Neural cell (in vitro differentiated cells): ENCODE measurements around the gene FBXL5. TPM values are rescaled to one million over a fixed set of nuclear protein-coding genes. Genes with fewer than 3 reads are reported as not detected.

Source experiments
- H2AFZ ChIP-seq: fragments of 200-600, 300-800 bp; sonication (generic), shearing (Covaris generic); 2 replicates; pipeline ENCODE4 v1.6.0; 2014; ENCODE audit warnings: low read depth, mild to moderate bottlenecking, antibody characterized with exemption, low read length, moderate library complexity
- H3F3A ChIP-seq: fragments of 200-600 bp; shearing (Covaris generic); 2 replicates; pipeline ENCODE4 v1.6.1; 2016; ENCODE audit warnings: mild to moderate bottlenecking, moderate library complexity, mixed read lengths, antibody characterized with exemption, low read length; ENCODE audit not compliant: insufficient read depth, poor library complexity, severe bottlenecking
- H3K27ac ChIP-seq: fragments of 200-600, 300-800 bp; sonication (generic), shearing (Covaris generic); 2 replicates; pipeline ENCODE4 v1.5.1; 2014; ENCODE audit warnings: mild to moderate bottlenecking, low read length, moderate library complexity
- H3K27me3 ChIP-seq: fragments of 300-800, 200-600 bp; sonication (generic), shearing (Covaris generic); 2 replicates; pipeline ENCODE4 v1.6.0; 2014; ENCODE audit warnings: mild to moderate bottlenecking, low read depth, low read length, moderate library complexity; ENCODE audit not compliant: insufficient read depth
- H3K36me3 ChIP-seq: fragments of 300-800, 200-600 bp; sonication (generic), shearing (Covaris generic); 2 replicates; pipeline ENCODE4 v1.5.1; 2014; ENCODE audit warnings: mild to moderate bottlenecking, antibody characterized with exemption, low read length, moderate library complexity; ENCODE audit not compliant: insufficient read depth
- H3K4me2 ChIP-seq: fragments of 300-800, 200-600 bp; sonication (generic), shearing (Covaris generic); 2 replicates; pipeline ENCODE4 v1.6.0; 2014; ENCODE audit warnings: mild to moderate bottlenecking, low read length
- H3K4me3 ChIP-seq: fragments of 300-800, 200-600 bp; sonication (generic), shearing (Covaris generic); 2 replicates; pipeline ENCODE4 v1.5.1; 2014; ENCODE audit warnings: mild to moderate bottlenecking, low read length, moderate library complexity
- H3K79me2 ChIP-seq: fragments of 200-600 bp; shearing (Covaris generic); replicated peaks from 2 replicates; pipeline ENCODE4 v1.6.0; 2014; ENCODE audit warnings: mild to moderate bottlenecking, low read length, moderate library complexity; ENCODE audit not compliant: insufficient read depth
- H3K9ac ChIP-seq: fragments of 300-800, 200-600 bp; sonication (generic), shearing (Covaris generic); 2 replicates; pipeline ENCODE4 v1.6.1; 2016; ENCODE audit warnings: mild to moderate bottlenecking, low read length, mixed read lengths
- H3K9me2 ChIP-seq: fragments of 200-600 bp; shearing (Covaris generic); 2 replicates; pipeline ENCODE4 v1.6.1; 2016; ENCODE audit warnings: mild to moderate bottlenecking, low read length, mixed read lengths; ENCODE audit not compliant: insufficient read depth
- H3K9me3 ChIP-seq: fragments of 200-600, 300-800 bp; sonication (generic), shearing (Covaris generic); 2 replicates; pipeline ENCODE4 v1.6.1; 2016; ENCODE audit warnings: mild to moderate bottlenecking, mixed run types, low read length, moderate library complexity, mixed read lengths
- H4K20me1 ChIP-seq: fragments of 200-600 bp; shearing (Covaris generic); 2 replicates; pipeline ENCODE4 v1.6.1; 2016; ENCODE audit warnings: mild to moderate bottlenecking, mixed run types; ENCODE audit not compliant: insufficient read depth
- CTCF ChIP-seq: fragments of 450-650 bp; IDR thresholded peaks from 2 replicates; pipeline ENCODE4 v1.5.1; 2014; ENCODE audit warnings: antibody characterized with exemption, mild to moderate bottlenecking, moderate library complexity; ENCODE audit not compliant: poor library complexity, severe bottlenecking
- EP300 ChIP-seq: fragments of 450-650 bp; conservative IDR thresholded peaks from 2 replicates; pipeline ENCODE4 v1.6.1; 2014; ENCODE audit warnings: antibody characterized with exemption, mild to moderate bottlenecking, moderate library complexity; ENCODE audit not compliant: poor library complexity, severe bottlenecking
- EZH2 ChIP-seq: fragments of 200-600, 300-800 bp; shearing (Covaris generic), sonication (generic); IDR thresholded peaks from 2 replicates; pipeline ENCODE4 v1.6.1; 2014; ENCODE audit warnings: antibody characterized with exemption, low read length, borderline replicate concordance, mild to moderate bottlenecking; ENCODE audit not compliant: insufficient read depth, poor library complexity, severe bottlenecking
- MXI1 ChIP-seq: fragments of 450-650 bp; conservative IDR thresholded peaks from 2 replicates; pipeline ENCODE4 v1.6.1; 2014; ENCODE audit warnings: antibody characterized with exemption, mild to moderate bottlenecking; ENCODE audit not compliant: poor library complexity, severe bottlenecking
- POLR2AphosphoS5 ChIP-seq: IDR thresholded peaks from 2 replicates; pipeline ENCODE4 v1.6.1; 2012
- RAD21 ChIP-seq: fragments of 450-650 bp; conservative IDR thresholded peaks from 2 replicates; pipeline ENCODE4 v1.6.1; 2014; ENCODE audit warnings: antibody characterized with exemption, mild to moderate bottlenecking, moderate library complexity
- REST ChIP-seq: IDR thresholded peaks from 2 replicates; pipeline ENCODE4 v1.6.1; 2012; ENCODE audit warnings: borderline replicate concordance
- SMC3 ChIP-seq: fragments of 450-650 bp; conservative IDR thresholded peaks from 2 replicates; pipeline ENCODE4 v1.6.1; 2014; ENCODE audit warnings: antibody characterized with exemption, mild to moderate bottlenecking, moderate library complexity; ENCODE audit not compliant: poor library complexity
- TAF1 ChIP-seq: IDR thresholded peaks from 2 replicates; pipeline ENCODE4 v1.6.1; 2012; ENCODE audit warnings: low read depth
- polyA plus RNA-seq: library from polyadenylated mRNA; depleted of rRNA; stranded (reverse); fragments of >200 nt; gene quantifications from 2 replicates; pipeline ENCODE4 v1.2.3, GENCODE V29; 2014

FBXL5 gene
- polyA plus RNA-seq, 1 donor from 2014 or later: 70.6 TPM

DNA sequence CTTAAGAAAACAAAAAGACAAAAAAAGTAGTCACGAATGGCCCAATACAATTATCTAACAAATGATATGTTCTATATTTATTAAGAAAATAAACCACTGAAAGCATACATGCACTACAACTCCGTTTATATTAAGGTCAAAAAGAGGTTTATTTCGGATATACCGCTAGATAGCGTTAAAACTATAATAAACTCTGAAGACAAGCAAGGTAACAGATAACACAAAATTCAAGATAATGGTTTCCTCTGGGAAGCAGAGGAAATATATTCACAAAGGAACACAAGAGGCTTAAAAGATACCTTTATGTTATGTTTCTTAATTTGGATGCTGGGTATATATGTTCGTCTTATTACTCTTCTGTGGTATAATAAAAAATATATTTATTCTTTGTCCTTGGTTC lies 21.7 kb upstream of the FBXL5 start:
- H2AFZ ChIP-seq: no peak overlapping the region
- TF ChIP-seq SMC3 (no peak), POLR2AphosphoS5 (no peak), EZH2 (no peak), RAD21 (no peak), TAF1 (no peak), MXI1 (no peak), REST (no peak), CTCF (no peak), EP300 (no peak)
- H3K36me3 ChIP-seq: no peaks in the 10 kb centered on the region
- peaks cover 50% of the 10 kb centered on the region for H3K79me2 ChIP-seq
- H3F3A ChIP-seq: no peaks in the 10 kb centered on the region
- no peaks in the 10 kb centered on the region for H3K9me2 ChIP-seq
- no peak overlapping the region for H3K4me2 ChIP-seq
- H3K9me3 ChIP-seq: no peaks in the 10 kb centered on the region
- no peak overlapping the region for H3K27ac ChIP-seq
- H3K4me3 ChIP-seq: no peak overlapping the region
- no peaks in the 10 kb centered on the region for H4K20me1 ChIP-seq
- no peak overlapping the region for H3K9ac ChIP-seq
- H3K27me3 ChIP-seq: no peaks in the 10 kb centered on the region

GRCh38 chr4:15676039-15676438 lies 20.9 kb upstream of the FBXL5 start:
- H3K79me2 ChIP-seq: peaks cover 50% of the 10 kb centered on the region

More at GRCh38 chr4:15676039-15676438, 20.9 kb upstream of the FBXL5 start:
- H3K27me3 ChIP-seq: no peaks in the 10 kb centered on the region
- H3F3A ChIP-seq: no peaks in the 10 kb centered on the region
- no peak overlapping the region for H3K4me2 ChIP-seq
- no peaks in the 10 kb centered on the region for H3K36me3 ChIP-seq
- H3K4me3 ChIP-seq: no peak overlapping the region
- TF ChIP-seq TAF1 (no peak), CTCF (no peak), EP300 (no peak), SMC3 (no peak), REST (no peak), POLR2AphosphoS5 (no peak)
- no peaks in the 10 kb centered on the region for H4K20me1 ChIP-seq
- no peak overlapping the region for H3K9ac ChIP-seq
- no peak overlapping the region for H2AFZ ChIP-seq
- H3K27ac ChIP-seq: no peak overlapping the region
- no peaks in the 10 kb centered on the region for H3K9me3 ChIP-seq
- no peaks in the 10 kb centered on the region for H3K9me2 ChIP-seq
